ENCODE measurements around the gene PTGDR.

The PTGDR gene

GRCh38 chr14:52313462-52313861 is 46.0 kb downstream of the PTGDR start:
- no peak for DNase-seq
- no peak overlapping the region for H3K27ac ChIP-seq (ENCODE audit: low read depth, low read length)
- WGBS (ENCODE audit: extremely low coverage, insufficient coverage, insufficient read length): no CpG with 5 or more reads among the region's 10 CpGs
- H4K12ac ChIP-seq (ENCODE audit: low read depth, low read length): no peak overlapping the region
- peaks cover 41% of the 10 kb centered on the region for H3K27me3 ChIP-seq (ENCODE audit: insufficient read depth, low read length)
- no peak overlapping the region for H3K14ac ChIP-seq (ENCODE audit: low read length)
- peak overlapping the region; percentile 71 for H3K4me3 ChIP-seq (ENCODE audit: low read depth, low read length)
- H3K9ac ChIP-seq (ENCODE audit: low read length): peak overlapping the region; percentile 9
- no peak overlapping the region for H4K8ac ChIP-seq (ENCODE audit: low read depth, low read length)
- no peak overlapping the region for H2BK12ac ChIP-seq (ENCODE audit: low read length)
- H3K79me2 ChIP-seq (ENCODE audit: control insufficient read depth, insufficient read depth, low read length, poor library complexity): no peaks in the 10 kb centered on the region
- no peak overlapping the region for H4K91ac ChIP-seq (ENCODE audit: low read depth, low read length)
- no peak overlapping the region for H3K18ac ChIP-seq (ENCODE audit: low read length)
- H3K9me3 ChIP-seq (ENCODE audit: insufficient read depth, low read depth, low read length): no peaks in the 10 kb centered on the region
- peaks cover 12 to 15% of the 10 kb centered on the region in 2 experiments for H3K4me1 ChIP-seq (ENCODE audit: control insufficient read depth in 1 of 2, insufficient read depth in 2 of 2, low read length in 2 of 2)
- no peak overlapping the region for H2BK5ac ChIP-seq (ENCODE audit: low read depth, low read length, poor library complexity)
- peak overlapping the region; percentile 41 for H2AFZ ChIP-seq (ENCODE audit: insufficient read depth, low read length, poor library complexity)
- H3K4ac ChIP-seq (ENCODE audit: low read depth, low read length): no peak overlapping the region
- no peak overlapping the region for H2AK5ac ChIP-seq (ENCODE audit: low read length)
- peak overlapping the region; percentile 63 for H3K4me2 ChIP-seq (ENCODE audit: low read length)
- H3K23ac ChIP-seq (ENCODE audit: low read length): no peak overlapping the region
- H3K79me1 ChIP-seq (ENCODE audit: low read length): no peaks in the 10 kb centered on the region
- no peak overlapping the region for H2BK120ac ChIP-seq (ENCODE audit: insufficient read depth, low read length, poor library complexity)
- no peaks in the 10 kb centered on the region for H3K36me3 ChIP-seq (ENCODE audit: control insufficient read depth in 1 of 2, insufficient read depth in 2 of 2, low read length in 2 of 2)

- peak; percentile 46 to 53 for DNase-seq
- no peak within 1 kb of the TSS for H2AK5ac ChIP-seq (ENCODE audit: low read length)
- peak within 1 kb of the TSS; percentile 71 for H3K4me3 ChIP-seq (ENCODE audit: low read depth, low read length)
- no peak within 1 kb of the TSS for H4K12ac ChIP-seq (ENCODE audit: low read depth, low read length)
- H3K79me2 ChIP-seq (ENCODE audit: control insufficient read depth, insufficient read depth, low read length, poor library complexity): no peaks in the 10 kb centered on the region
- no CpG with 5 or more reads among the region's 73 CpGs for WGBS (ENCODE audit: extremely low coverage, insufficient coverage, insufficient read length)
- H3K79me1 ChIP-seq (ENCODE audit: low read length): no peaks in the 10 kb centered on the region
- H2BK5ac ChIP-seq (ENCODE audit: low read depth, low read length, poor library complexity): no peak within 1 kb of the TSS
- H3K23ac ChIP-seq (ENCODE audit: low read length): no peak within 1 kb of the TSS
- peaks cover 41% of the 10 kb centered on the region for H3K27me3 ChIP-seq (ENCODE audit: insufficient read depth, low read length)
- no peak within 1 kb of the TSS for H3K4ac ChIP-seq (ENCODE audit: low read depth, low read length)
- H3K36me3 ChIP-seq (ENCODE audit: control insufficient read depth in 1 of 2, insufficient read depth in 2 of 2, low read length in 2 of 2): no peaks in the 10 kb centered on the region
- no peak within 1 kb of the TSS for H4K91ac ChIP-seq (ENCODE audit: low read depth, low read length)
- H3K18ac ChIP-seq (ENCODE audit: low read length): peak within 1 kb of the TSS; percentile 9
- H3K4me2 ChIP-seq (ENCODE audit: low read length): peak within 1 kb of the TSS; percentile 63
- H4K8ac ChIP-seq (ENCODE audit: low read depth, low read length): no peak within 1 kb of the TSS
- H3K9ac ChIP-seq (ENCODE audit: low read length): peak within 1 kb of the TSS; percentile 9
- no peak within 1 kb of the TSS for H2BK120ac ChIP-seq (ENCODE audit: insufficient read depth, low read length, poor library complexity)
- no peak within 1 kb of the TSS for H3K14ac ChIP-seq (ENCODE audit: low read length)
- H3K9me3 ChIP-seq (ENCODE audit: insufficient read depth, low read depth, low read length): no peaks in the 10 kb centered on the region
- peaks cover 12 to 15% of the 10 kb centered on the region in 2 experiments for H3K4me1 ChIP-seq (ENCODE audit: control insufficient read depth in 1 of 2, insufficient read depth in 2 of 2, low read length in 2 of 2)
- no peak within 1 kb of the TSS for H3K27ac ChIP-seq (ENCODE audit: low read depth, low read length)
- H2BK12ac ChIP-seq (ENCODE audit: low read length): no peak within 1 kb of the TSS
- H2AFZ ChIP-seq (ENCODE audit: insufficient read depth, low read length, poor library complexity): peak within 1 kb of the TSS; percentile 41
These were observed 46.6 kb downstream of the PTGDR start, which contains the start of gene PTGER2 for GRCh38 chr14:52313903-52314594. Gene PTGER2 (plus strand): TSS chr14:52314312. CDS start chr14:52314549, 237 bp downstream.

GRCh38 chr14:52314595-52315354 is 47.3 kb downstream of the PTGDR start:
- no peak overlapping the region for H2AFZ ChIP-seq (ENCODE audit: insufficient read depth, low read length, poor library complexity)
- H3K4ac ChIP-seq (ENCODE audit: low read depth, low read length): no peak overlapping the region
- no CpG with 5 or more reads among the region's 63 CpGs for WGBS (ENCODE audit: extremely low coverage, insufficient coverage, insufficient read length)
- H4K8ac ChIP-seq (ENCODE audit: low read depth, low read length): no peak overlapping the region
- no peak for DNase-seq
- H2BK120ac ChIP-seq (ENCODE audit: insufficient read depth, low read length, poor library complexity): no peak overlapping the region
- H3K4me1 ChIP-seq (ENCODE audit: control insufficient read depth in 1 of 2, insufficient read depth in 2 of 2, low read length in 2 of 2): peaks cover 12 to 15% of the 10 kb centered on the region in 2 experiments
- no peak overlapping the region for H2BK12ac ChIP-seq (ENCODE audit: low read length)
- no peak overlapping the region for H4K91ac ChIP-seq (ENCODE audit: low read depth, low read length)
- no peaks in the 10 kb centered on the region for H3K36me3 ChIP-seq (ENCODE audit: control insufficient read depth in 1 of 2, insufficient read depth in 2 of 2, low read length in 2 of 2)
- no peak overlapping the region for H3K18ac ChIP-seq (ENCODE audit: low read length)
- peak overlapping the region; percentile 63 for H3K4me2 ChIP-seq (ENCODE audit: low read length)
- H3K14ac ChIP-seq (ENCODE audit: low read length): no peak overlapping the region
- no peak overlapping the region for H2BK5ac ChIP-seq (ENCODE audit: low read depth, low read length, poor library complexity)
- H3K9me3 ChIP-seq (ENCODE audit: insufficient read depth, low read depth, low read length): no peaks in the 10 kb centered on the region
- no peaks in the 10 kb centered on the region for H3K79me1 ChIP-seq (ENCODE audit: low read length)
- no peak overlapping the region for H2AK5ac ChIP-seq (ENCODE audit: low read length)
- H3K27ac ChIP-seq (ENCODE audit: low read depth, low read length): no peak overlapping the region
- no peak overlapping the region for H3K9ac ChIP-seq (ENCODE audit: low read length)
- H3K79me2 ChIP-seq (ENCODE audit: control insufficient read depth, insufficient read depth, low read length, poor library complexity): no peaks in the 10 kb centered on the region
- H4K12ac ChIP-seq (ENCODE audit: low read depth, low read length): no peak overlapping the region
- no peak overlapping the region for H3K23ac ChIP-seq (ENCODE audit: low read length)
- H3K4me3 ChIP-seq (ENCODE audit: low read depth, low read length): peak overlapping the region; percentile 71
- H3K27me3 ChIP-seq (ENCODE audit: insufficient read depth, low read length): peaks cover 41% of the 10 kb centered on the region

- Histone ChIP-seq H4K12ac (ENCODE audit: low read depth, low read length) (no peak overlapping the region), H3K4me3 (ENCODE audit: low read depth, low read length) (no peak overlapping the region), H3K4me2 (ENCODE audit: low read length) (peak overlapping the region; percentile 63), H3K27ac (ENCODE audit: low read depth, low read length) (no peak overlapping the region), H2BK5ac (ENCODE audit: low read depth, low read length, poor library complexity) (no peak overlapping the region), H4K91ac (ENCODE audit: low read depth, low read length) (no peak overlapping the region), H3K23ac (ENCODE audit: low read length) (no peak overlapping the region), H3K27me3 (ENCODE audit: insufficient read depth, low read length) (peaks cover 41% of the 10 kb centered on the region), H3K36me3 (ENCODE audit: control insufficient read depth in 1 of 2, insufficient read depth in 2 of 2, low read length in 2 of 2) (no peaks in the 10 kb centered on the region), H3K18ac (ENCODE audit: low read length) (no peak overlapping the region), H2BK12ac (ENCODE audit: low read length) (no peak overlapping the region), H3K9ac (ENCODE audit: low read length) (no peak overlapping the region), H3K4ac (ENCODE audit: low read depth, low read length) (no peak overlapping the region), H3K14ac (ENCODE audit: low read length) (no peak overlapping the region), H4K8ac (ENCODE audit: low read depth, low read length) (no peak overlapping the region), H2BK120ac (ENCODE audit: insufficient read depth, low read length, poor library complexity) (no peak overlapping the region), H3K9me3 (ENCODE audit: insufficient read depth, low read depth, low read length) (no peaks in the 10 kb centered on the region), H2AK5ac (ENCODE audit: low read length) (no peak overlapping the region), H3K4me1 (ENCODE audit: control insufficient read depth in 1 of 2, insufficient read depth in 2 of 2, low read length in 2 of 2) (peaks cover 12 to 15% of the 10 kb centered on the region in 2 experiments), H3K79me2 (ENCODE audit: control insufficient read depth, insufficient read depth, low read length, poor library complexity) (no peaks in the 10 kb centered on the region), H2AFZ (ENCODE audit: insufficient read depth, low read length, poor library complexity) (no peak overlapping the region), H3K79me1 (ENCODE audit: low read length) (no peaks in the 10 kb centered on the region)
- peak in 1 of 2 donors; percentile 13 for DNase-seq
- WGBS (ENCODE audit: extremely low coverage, insufficient coverage, insufficient read length): no CpG with 5 or more reads among the region's 11 CpGs
These were observed 47.8 kb downstream of the PTGDR start for GRCh38 chr14:52315355-52315718.
